Right renal pelvis (tissue), 4 donors: ENCODE results near the gene LMO7. TPM values are rescaled to one million over a fixed set of nuclear protein-coding genes. Genes with fewer than 3 reads are reported as not detected.
"Not testable (repeated sequence)": the region's sequence is repeated elsewhere in the genome, so short reads cannot be mapped to it uniquely, and the experiment has no call there.

ENCODE experiments used
- DNase-seq, 4 donors: peaks; one replicate each; pipeline ENCODE4 v3.0.0-alpha.2; 2013; ENCODE audit warnings: low read depth in 4 of 4, low spot score in 3 of 4, missing footprints in 1 of 4
- polyA plus RNA-seq, 4 donors: library from polyadenylated mRNA; unstranded; fragments of 120-200 nt; gene quantifications; one replicate each; pipeline ENCODE4 v1.2.1, GENCODE V29; 2013; ENCODE audit not compliant: insufficient read length in 4 of 4

The LMO7 gene
- polyA plus RNA-seq, 4 donors = 68.2 to 101 (median 79.5) TPM

GRCh38 chr13:75738841-75739240 is 102.7 kb downstream of the LMO7 start:
- DNase-seq = no peak

- no peak for DNase-seq
Observed at GRCh38 chr13:75739244-75739868, 103.2 kb downstream of the LMO7 start.

- no peak for DNase-seq
Observed at GRCh38 chr13:75740031-75740430, 103.9 kb downstream of the LMO7 start.

GRCh38 chr13:75743072-75743471 is 106.9 kb downstream of the LMO7 start:
- not testable (repeated sequence) for DNase-seq

GRCh38 chr13:75744127-75744526 is 108.0 kb downstream of the LMO7 start:
- no peak for DNase-seq

- DNase-seq = no peak
Observed at GRCh38 chr13:75745387-75745786, 109.3 kb downstream of the LMO7 start.

- no peak for DNase-seq
Observed at GRCh38 chr13:75748874-75749273, 112.7 kb downstream of the LMO7 start.

- no peak for DNase-seq
Observed at GRCh38 chr13:75749407-75749806, 113.3 kb downstream of the LMO7 start.

- no peak for DNase-seq
Observed at GRCh38 chr13:75751350-75751749, 115.2 kb downstream of the LMO7 start.

- DNase-seq = no peak
Observed at GRCh38 chr13:75752826-75753225, 116.7 kb downstream of the LMO7 start.

- DNase-seq = no peak
Observed at GRCh38 chr13:75754936-75755335, 118.8 kb downstream of the LMO7 start.

- no peak for DNase-seq
Observed at GRCh38 chr13:75757336-75757735, 121.2 kb downstream of the LMO7 start.

GRCh38 chr13:75759531-75759930 is 123.4 kb downstream of the LMO7 start:
- no peak for DNase-seq

GRCh38 chr13:75760131-75761021 is 124.2 kb downstream of the LMO7 start:
- DNase-seq = no peak

- no peak for DNase-seq
Observed at GRCh38 chr13:75761369-75761768, 125.2 kb downstream of the LMO7 start.

- DNase-seq = no peak
Observed at GRCh38 chr13:75762076-75762937, 126.2 kb downstream of the LMO7 start.

- no peak for DNase-seq
Observed at GRCh38 chr13:75762955-75763354, 126.8 kb downstream of the LMO7 start.

- DNase-seq = no peak
Observed at GRCh38 chr13:75763512-75763911, 127.4 kb downstream of the LMO7 start.

- no peak for DNase-seq
Observed at GRCh38 chr13:75764251-75764925, 128.3 kb downstream of the LMO7 start.

- DNase-seq = no peak
Observed at GRCh38 chr13:75764926-75765310, 128.8 kb downstream of the LMO7 start.

- DNase-seq = no peak
Observed at GRCh38 chr13:75766636-75767035, 130.5 kb downstream of the LMO7 start.
